HG03571 (cell line): ENCODE data around the gene GALNT4.

Source experiments
- ATAC-seq: cut with Tn5 transposase; IDR thresholded peaks from one replicate; pipeline ENCODE4 v1.9.1; 2021; ENCODE audit not compliant: unreplicated experiment

GALNT4 gene

GRCh38 chr12:89524541-89525304 is at the start of gene GALNT4:
Gene GALNT4 (minus strand): TSS chr12:89524796. CDS start chr12:89524549, 247 bp downstream.
- peak; percentile 68 for ATAC-seq

GRCh38 chr12:89573051-89573810 is 48.6 kb upstream of the GALNT4 start:
- ATAC-seq, result no peak

GRCh38 chr12:89571491-89572195 is 47.0 kb upstream of the GALNT4 start:
- no peak for ATAC-seq

- no peak for ATAC-seq
These were observed 43.9 kb upstream of the GALNT4 start for GRCh38 chr12:89568484-89568883.

GRCh38 chr12:89567691-89568239 is 43.2 kb upstream of the GALNT4 start:
- no peak for ATAC-seq

GRCh38 chr12:89566615-89567014 is 42.0 kb upstream of the GALNT4 start:
- no peak for ATAC-seq

- no peak for ATAC-seq
These were observed 40.4 kb upstream of the GALNT4 start for GRCh38 chr12:89565002-89565401.

GRCh38 chr12:89559753-89560152 is 35.2 kb upstream of the GALNT4 start:
- ATAC-seq, result no peak

- ATAC-seq, result no peak
These were observed 32.4 kb upstream of the GALNT4 start for GRCh38 chr12:89556976-89557375.

GRCh38 chr12:89552376-89552775 is 27.8 kb upstream of the GALNT4 start:
- ATAC-seq, result no peak

- no peak for ATAC-seq
These were observed 27.2 kb upstream of the GALNT4 start for GRCh38 chr12:89551747-89552146.

- ATAC-seq, result no peak
These were observed 22.5 kb upstream of the GALNT4 start for GRCh38 chr12:89547101-89547500.

GRCh38 chr12:89546151-89546550 is 21.6 kb upstream of the GALNT4 start:
- no peak for ATAC-seq

GRCh38 chr12:89544681-89545184 is 20.1 kb upstream of the GALNT4 start:
- no peak for ATAC-seq

- ATAC-seq, result no peak
These were observed 19.4 kb upstream of the GALNT4 start for GRCh38 chr12:89544022-89544421.

GRCh38 chr12:89542912-89543592 is 18.5 kb upstream of the GALNT4 start:
- ATAC-seq, result peak; percentile 83

GRCh38 chr12:89542236-89542635 is 17.6 kb upstream of the GALNT4 start:
- ATAC-seq, result no peak

- ATAC-seq, result no peak
These were observed 16.0 kb upstream of the GALNT4 start for GRCh38 chr12:89540586-89540985.

GRCh38 chr12:89539426-89540223 is 15.0 kb upstream of the GALNT4 start:
- no peak for ATAC-seq

- ATAC-seq, result no peak
These were observed 14.3 kb upstream of the GALNT4 start for GRCh38 chr12:89538897-89539296.
